Gastroesophageal sphincter (tissue), 3 donors: Measurements from ENCODE around the gene MSANTD1.

Experiments
- EP300 ChIP-seq: sonication (generic); formaldehyde crosslinking; IDR thresholded peaks from one replicate; pipeline ENCODE4 v1.6.1; 2017; ENCODE audit warnings: antibody characterized with exemption, mild to moderate bottlenecking
- POLR2A ChIP-seq, 2 donors: fragments of 450-650 bp; IDR thresholded peaks; one replicate each; pipeline ENCODE4 v1.6.1; 2017; ENCODE audit warnings: antibody characterized with exemption in 2 of 2, mild to moderate bottlenecking in 2 of 2, moderate library complexity in 1 of 2
- POLR2AphosphoS5 ChIP-seq: sonication (generic); formaldehyde crosslinking; IDR thresholded peaks from one replicate; pipeline ENCODE4 v1.6.1; 2017; ENCODE audit warnings: antibody characterized with exemption
- TF ChIP-seq, protein P1 (sequence below), 4 experiments: fragments of 200-600 bp in 2 of 4; fragments of 450-650 bp in 2 of 4; sonication (generic) in 1 of 4; IDR thresholded peaks; one replicate each; pipeline ENCODE4 v1.5.1; 2017 to 2019; ENCODE audit warnings: antibody characterized with exemption in 4 of 4, mild to moderate bottlenecking in 2 of 4, moderate library complexity in 2 of 4

DNA sequence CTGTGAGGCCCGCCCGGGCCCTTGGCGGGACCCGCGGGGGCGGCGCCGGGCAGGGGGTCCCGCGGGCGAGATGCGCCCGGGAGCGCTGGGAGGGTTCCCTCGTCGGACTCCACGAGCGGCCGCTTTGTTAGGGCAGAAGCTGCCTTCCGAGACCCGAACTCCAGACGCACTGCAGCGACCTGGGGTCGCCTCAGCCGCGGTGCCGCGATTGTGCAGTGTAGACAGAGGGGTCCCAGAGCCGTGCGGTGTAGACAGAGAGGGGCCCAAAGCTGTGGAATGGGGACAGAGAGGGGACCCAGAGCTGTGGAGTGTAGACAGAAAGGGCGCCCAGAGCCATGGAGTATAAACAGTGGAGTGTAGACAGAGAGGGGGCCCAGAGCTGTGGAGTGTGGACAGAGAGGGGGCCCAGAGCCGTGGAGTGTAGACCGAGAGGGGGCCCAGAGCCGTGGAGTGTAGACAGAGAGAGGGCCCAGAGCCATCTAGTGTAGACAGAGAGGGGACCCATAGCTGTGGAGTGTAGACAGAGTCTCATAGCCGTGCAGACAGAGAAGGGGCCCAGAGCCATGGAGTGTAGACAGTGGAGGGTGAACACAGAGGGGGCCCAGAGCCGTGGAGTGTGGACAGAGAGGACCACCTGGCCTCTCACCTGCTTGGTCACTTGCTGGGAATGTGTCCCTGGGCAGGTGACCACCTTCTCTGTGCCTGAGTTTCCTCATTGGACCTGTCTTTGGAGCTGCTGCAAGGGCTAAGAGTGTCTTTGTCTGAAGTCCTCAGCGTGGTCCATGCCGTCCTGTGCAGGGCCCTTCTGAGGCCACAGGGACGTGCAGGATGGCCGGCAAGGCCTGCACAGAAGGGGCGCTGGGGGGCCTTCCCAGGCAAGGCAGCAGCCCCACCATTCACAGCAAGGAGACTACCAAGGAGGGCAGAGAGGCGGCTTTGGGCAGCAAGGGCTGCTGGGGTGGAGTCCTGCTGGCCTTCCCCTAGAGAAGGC, 44.7 kb downstream of the MSANTD1 start:
- TF ChIP-seq POLR2AphosphoS5 (no peak), POLR2A (IDR thresholded peaks at IDR 0.05) (no peak), EP300 (no peak)
- TF ChIP-seq, protein P1, sequence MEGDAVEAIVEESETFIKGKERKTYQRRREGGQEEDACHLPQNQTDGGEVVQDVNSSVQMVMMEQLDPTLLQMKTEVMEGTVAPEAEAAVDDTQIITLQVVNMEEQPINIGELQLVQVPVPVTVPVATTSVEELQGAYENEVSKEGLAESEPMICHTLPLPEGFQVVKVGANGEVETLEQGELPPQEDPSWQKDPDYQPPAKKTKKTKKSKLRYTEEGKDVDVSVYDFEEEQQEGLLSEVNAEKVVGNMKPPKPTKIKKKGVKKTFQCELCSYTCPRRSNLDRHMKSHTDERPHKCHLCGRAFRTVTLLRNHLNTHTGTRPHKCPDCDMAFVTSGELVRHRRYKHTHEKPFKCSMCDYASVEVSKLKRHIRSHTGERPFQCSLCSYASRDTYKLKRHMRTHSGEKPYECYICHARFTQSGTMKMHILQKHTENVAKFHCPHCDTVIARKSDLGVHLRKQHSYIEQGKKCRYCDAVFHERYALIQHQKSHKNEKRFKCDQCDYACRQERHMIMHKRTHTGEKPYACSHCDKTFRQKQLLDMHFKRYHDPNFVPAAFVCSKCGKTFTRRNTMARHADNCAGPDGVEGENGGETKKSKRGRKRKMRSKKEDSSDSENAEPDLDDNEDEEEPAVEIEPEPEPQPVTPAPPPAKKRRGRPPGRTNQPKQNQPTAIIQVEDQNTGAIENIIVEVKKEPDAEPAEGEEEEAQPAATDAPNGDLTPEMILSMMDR (IDR thresholded peaks at IDR 0.05) = no peak
